Activated effector memory CD4-positive, alpha-beta T cell treated with anti-CD3 and anti-CD28 coated beads, Interleukin-2, amount 50 U/mL, for 16 hours (primary cell): Measurements from ENCODE around the gene UNK.
"Not testable (repeated sequence)": the region's sequence is repeated elsewhere in the genome, so short reads cannot be mapped to it uniquely, and the experiment has no call there.

Source experiments
- DNase-seq: peaks from one replicate; pipeline ENCODE4 v3.0.0-alpha.2; 2020

Gene UNK

DNA sequence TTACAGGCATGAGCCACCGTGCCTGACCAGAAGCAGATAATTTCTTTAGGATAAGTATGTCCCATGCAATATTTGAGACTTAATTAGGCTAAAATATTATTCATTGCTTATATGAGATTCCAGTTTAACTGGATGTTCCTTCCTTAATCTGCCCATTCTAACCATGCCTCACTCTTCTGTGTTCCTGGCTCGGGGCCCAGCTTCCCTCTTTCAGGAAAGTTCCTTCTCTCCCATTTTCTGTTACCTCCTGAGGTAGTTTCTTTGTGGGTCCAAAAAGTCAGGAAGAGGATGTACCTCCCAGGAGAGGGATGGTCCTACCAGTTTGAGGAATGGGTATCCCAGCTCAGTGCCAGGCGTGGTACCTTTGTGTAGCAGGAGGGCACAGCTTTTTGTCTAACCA, 23.3 kb downstream of the UNK start:
- DNase-seq = no peak

DNA sequence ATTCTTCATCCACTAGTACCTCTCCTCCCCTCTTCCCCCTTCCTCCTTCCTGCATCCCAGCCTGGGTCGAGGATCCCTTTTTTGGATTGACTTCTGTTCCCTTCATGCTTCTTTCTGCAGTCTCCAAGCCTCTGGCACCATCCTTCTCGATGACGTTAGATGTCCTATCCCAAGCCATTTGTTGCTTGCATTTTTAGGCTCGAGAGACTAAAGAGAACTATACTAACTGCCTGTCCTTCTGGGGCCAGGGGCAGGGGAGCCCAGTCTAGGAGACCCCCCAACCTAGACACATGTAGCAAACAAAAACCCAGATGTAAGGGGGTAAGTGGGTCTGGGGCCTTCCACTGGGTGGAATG, 23.9 kb downstream of the UNK start:
- DNase-seq = no peak

DNA sequence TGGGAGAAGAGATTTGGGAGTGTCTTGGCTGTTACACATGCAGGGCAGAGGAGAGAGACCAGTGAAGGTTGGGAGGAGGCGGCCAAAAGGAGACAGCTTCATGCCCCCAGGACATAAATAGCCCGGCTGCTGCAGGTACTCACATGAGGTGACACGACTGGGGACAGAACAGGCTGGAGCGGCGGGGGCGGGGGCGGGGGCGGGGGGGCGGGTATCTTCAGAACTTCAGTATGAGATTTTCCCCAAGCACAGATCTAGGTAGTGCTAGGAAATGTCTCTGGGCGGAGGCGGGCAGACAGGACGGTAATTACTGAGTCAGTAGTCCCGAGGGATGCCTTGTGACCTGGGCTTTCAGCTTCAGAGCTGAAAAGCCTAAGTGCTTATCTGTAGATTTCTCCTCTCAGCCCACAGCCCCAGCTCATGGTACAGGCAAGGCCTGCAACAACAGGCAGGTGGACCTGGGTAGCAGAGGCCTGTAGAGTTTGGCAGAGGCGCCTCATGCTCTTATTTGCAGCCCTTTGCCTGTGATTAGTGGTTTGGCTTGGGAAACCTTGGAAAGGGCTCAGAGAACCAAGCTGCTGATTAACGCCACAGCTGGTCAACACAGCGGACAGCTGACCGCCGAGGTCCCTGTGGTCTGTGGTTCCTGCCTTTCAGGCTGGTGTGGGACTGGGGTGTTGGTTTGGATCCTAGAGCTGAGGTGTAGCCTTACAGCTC, 24.5 kb downstream of the UNK start:
- no peak for DNase-seq

DNA sequence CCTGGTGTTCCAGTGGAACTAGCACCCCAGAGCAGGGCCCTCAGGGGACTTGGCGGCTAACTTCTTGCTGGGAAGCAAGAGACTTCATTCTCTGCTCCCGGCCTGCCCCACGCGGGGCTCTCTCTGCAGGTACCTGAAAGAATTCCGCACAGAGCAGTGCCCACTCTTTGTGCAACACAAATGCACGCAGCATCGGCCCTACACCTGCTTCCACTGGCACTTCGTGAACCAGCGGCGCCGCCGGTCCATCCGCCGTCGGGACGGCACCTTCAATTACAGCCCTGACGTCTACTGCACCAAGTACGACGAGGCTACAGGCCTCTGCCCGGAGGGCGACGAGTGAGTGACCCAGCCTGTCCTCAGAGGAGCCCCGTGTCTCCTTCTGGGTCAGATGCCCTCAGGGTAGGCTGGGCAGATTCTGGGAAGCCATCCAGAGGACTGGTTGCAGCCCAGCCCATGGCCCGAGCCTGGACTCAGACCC, 25.1 kb downstream of the UNK start:
- DNase-seq = no peak

DNA sequence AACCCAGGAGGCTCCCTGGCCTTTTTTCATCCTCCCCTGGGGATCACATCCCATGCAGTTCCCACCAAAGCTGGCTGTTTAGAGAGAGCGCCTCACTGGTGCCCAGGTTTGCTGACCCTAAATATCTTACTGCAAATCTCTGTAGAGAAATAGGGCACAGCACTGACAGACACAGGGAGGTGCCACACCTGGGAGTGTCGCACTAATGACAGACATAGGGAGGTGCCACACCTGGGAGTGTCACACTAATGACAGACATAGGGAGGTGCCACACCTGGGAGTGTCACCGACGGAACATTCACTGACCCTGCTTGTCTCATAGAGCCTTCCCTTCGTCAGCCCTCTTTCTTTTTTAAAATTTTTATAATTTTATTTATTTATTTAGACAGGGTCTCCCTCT, 25.6 kb downstream of the UNK start:
- DNase-seq = no peak

DNA sequence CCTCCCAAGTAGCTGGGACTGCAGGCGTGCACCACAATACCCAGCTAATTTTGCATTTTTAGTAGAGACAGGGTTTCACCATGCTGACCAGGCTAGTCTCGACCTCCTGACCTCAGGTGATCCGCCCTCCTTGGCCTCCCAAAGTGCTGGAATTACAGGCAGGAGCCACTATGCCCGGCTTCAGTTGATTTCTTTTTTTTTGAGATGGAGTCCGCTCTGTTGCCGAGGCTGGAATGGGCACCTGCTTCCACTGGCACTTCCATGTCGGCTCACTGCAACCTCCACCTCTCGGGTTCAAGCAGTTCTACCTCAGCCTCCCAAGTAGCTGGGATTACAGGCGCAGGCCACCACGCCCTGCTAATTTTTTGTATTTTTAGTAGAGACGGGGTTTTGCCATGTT, 26.1 kb downstream of the UNK start:
- DNase-seq = not testable (repeated sequence)

DNA sequence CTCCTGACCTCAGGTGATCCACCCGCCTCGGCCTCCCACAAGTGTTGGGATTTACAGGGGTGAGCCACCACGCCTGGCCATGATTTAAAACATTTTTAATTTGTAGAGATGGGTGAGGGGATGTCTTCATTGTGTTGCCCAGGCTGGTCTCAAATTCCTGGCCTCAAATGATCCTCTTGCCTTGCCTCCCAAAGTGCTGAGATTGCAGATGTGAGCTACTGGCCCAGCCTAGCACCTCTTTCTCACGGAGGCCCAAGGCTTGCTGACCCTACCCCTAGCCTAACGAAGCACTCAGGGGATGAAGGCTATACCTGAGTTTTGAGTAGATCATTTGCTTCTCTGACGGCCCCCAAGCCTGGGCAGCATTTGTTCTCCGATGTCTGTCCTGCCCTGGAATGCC, 26.6 kb downstream of the UNK start:
- no peak for DNase-seq

DNA sequence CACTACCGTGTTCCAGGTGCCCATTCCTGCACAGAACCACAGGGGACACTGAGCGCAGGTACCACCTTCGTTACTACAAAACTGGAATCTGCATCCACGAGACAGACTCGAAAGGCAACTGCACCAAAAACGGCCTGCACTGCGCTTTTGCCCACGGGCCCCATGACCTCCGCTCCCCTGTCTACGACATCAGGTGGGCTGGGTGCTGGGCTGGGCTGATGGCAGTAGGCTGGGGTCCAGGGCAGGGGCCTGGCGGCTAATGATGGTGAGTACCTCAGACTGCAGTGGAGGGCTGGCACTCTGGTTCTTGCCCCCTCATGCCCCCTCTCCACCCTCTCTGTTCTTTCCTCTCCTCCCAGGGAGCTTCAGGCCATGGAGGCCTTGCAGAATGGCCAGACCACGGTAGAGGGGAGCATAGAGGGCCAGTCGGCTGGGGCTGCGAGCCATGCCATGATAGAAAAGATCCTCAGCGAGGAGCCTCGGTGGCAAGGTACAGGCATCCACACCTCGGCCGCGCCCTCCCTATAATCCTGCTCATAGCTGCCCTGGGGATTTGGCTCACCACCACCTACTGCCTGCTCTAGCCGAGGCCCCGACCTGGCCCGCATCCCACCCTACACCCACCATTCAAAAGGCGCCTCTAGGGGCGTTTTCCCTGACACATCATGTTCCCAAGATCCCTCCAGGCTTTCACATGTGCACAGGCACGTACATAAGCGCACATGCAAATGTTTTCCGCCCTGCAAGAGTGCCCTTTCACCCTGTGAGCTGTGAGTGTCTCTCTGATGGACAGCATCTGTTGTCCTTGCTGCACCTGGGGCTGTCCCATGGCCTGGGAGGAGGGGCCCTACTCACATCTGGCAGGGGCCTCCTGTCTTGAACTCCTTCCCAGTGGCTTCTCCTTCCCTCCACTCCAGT, 27.7 kb downstream of the UNK start:
- no peak for DNase-seq

DNA sequence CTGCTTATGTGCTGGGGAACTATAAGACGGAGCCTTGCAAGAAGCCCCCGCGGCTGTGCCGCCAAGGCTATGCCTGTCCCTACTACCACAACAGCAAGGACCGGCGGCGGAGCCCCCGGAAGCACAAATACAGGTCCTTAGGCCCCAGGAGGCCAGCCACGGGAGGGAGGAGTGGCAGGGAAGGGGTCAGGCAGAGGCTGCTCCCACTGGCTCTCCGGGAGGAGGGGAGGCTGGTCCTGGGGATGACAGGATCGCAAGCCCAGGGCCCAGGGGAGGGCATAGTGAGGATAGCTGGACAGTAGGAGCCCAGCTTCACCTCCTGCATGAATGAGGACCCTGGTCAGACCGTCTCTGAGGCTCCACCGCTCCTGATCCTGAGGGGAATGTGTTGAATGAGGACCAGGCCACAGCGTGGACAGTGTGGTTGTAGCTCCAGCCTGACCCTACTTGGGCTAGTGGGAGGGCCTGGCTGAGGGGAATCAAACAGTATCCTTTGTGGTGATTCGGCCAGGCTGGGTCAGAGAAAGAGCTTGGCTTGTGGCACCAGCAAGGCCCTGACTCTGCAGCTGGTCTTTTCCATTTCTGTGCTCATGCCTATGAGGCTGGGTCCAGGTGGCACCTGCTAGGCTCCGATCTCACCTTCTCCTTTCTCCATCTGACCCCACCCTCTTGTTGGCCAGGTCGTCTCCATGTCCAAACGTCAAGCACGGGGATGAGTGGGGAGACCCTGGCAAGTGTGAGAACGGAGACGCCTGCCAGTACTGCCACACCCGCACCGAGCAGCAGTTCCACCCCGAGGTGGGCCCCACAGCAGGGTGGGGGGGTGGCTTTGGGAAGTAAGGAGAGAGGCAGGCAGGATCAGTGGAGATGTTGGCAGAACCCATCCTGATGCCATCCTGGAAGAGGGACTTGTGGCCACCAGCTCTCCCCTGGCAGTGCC, 28.7 kb downstream of the UNK start:
- DNase-seq = no peak

DNA sequence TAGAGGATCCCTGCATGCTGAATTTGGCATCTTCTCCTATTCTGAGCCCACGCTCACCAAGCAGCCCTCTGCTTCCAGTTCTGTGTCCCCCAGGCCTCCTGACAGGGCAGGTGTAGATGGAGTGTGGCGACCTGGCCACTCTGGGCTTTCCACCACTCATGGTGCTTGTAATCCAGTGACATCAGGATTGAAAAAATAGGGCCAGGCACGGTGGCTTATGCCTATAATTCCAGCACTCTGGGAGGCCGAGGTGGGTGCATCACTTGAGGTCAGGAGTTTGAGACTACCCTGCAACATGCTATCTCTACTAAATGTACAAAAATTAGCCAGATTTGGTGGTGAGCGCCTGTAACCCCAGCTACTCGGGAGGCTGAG, 29.4 kb downstream of the UNK start:
- no peak for DNase-seq

DNA sequence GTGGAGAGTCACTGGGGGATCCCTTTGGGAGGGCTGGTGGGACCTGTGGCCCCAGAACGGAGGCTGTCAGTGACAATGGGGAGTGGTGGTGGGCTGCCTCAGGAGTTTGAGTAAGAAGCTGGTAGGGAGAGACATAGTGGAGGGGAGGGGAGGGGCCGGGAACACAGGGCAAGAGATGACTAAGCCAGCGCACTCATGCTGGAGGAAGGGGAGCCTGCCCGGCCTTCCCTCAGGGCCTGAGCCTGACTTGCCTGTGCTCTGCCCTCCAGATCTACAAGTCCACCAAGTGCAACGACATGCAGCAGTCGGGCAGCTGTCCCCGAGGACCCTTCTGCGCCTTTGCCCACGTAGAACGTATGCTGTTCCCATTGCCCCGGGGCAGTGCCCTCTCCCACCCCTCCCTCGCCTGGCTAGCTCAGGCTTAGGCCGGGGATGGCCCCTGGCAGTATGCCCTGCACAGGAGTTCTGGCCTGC, 30.3 kb downstream of the UNK start:
- no peak for DNase-seq

DNA sequence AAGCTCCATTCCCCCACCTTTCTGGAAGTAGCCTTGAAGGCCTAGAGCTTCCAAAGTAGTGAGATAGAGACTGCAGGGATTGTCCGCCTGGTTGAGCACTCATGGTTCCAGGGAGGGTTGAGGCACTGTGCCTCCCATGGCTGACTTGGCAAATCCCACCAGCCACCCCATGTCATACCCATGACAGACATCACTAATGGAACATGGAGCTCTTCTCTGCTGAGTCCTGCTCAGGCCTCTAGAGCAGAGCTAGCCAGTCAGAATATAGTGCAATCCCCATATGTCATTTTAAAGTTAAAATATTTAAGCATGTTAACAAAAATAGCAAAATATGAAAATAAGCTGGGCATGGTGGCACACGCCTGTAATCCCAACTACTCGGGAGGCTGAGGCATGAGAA, 30.8 kb downstream of the UNK start:
- DNase-seq = no peak

DNA sequence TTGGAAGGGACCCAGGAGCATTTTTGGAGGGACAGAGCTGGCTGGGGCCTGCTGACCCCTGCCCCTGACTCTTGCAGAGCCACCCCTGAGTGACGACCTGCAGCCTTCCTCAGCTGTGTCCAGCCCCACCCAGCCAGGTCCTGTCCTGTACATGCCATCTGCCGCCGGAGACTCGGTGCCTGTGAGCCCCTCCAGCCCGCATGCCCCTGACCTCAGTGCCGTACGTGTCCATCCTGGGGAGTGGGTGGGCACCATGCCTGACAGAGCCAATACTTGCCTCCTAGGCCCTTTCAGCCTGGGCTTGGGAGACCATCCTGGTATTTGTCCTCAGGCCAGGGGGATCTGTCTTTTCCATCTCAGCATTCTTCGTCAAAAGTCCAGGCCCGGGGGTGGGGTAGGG, 32.1 kb downstream of the UNK start:
- no peak for DNase-seq

DNA sequence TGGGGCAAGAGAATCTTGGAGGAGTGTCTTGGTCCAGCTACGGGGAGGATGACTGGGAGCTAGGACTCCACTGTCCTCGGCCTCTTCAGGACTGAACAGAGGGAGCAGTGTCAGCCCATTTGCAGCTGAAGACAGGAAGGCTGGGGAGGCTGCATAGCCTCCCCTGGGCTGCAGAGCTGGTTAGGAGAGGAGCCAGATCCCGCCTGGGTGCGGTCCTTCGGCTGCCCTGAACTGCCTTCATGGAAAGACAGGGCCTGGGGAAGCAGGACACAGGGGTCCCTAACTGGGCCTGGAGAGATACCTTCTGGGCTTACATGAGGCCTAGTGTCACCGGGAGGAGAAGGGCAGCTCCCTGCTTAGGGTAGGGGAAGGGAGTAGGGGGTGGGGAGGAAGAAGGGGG, 33.0 kb downstream of the UNK start:
- no peak for DNase-seq

DNA sequence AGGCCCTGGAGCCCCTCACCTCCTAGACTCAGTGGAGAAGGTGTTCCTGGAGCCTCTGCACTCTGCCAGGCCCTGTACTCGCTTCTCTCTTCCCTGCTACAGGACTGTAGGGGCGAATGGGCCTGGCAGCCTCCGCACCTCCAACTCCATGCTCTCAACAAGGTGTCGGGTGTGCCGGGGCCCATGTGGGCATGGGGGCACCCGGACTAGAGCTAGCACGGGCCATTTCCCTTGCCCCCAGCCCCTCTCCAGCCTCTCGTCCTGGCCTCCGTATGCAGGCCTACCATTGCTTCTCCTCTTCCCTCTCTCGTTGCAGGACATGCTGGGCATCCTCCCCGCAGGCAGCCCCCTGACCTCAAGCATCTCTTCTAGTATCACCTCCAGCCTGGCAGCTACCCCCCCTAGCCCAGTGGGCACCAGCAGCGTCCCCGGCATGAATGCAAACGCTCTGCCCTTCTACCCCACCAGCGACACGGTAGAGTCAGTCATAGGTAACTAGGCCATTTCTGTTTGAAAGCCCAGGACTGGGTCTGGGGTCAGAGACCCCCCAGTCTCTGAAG, 33.8 kb downstream of the UNK start:
- DNase-seq = no peak

DNA sequence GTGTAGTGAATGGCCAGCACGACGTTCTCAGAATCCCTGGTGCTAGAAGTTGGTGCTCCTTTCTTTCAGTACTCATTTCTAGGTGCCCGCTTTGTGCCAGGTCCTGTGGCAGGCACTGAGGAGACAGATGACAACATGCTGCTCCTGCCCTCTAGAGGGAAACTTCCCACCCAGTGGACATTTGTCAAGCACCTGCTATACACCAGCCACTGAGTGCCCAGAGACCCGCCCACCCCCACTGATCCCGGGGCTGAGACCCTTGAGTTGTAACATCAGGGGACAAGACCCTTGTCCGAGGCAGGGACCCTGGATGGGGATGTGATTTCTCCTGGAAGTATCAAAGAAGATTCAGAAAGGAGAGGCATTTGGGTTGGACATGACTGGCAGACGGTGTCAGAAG, 34.5 kb downstream of the UNK start:
- no peak for DNase-seq

DNA sequence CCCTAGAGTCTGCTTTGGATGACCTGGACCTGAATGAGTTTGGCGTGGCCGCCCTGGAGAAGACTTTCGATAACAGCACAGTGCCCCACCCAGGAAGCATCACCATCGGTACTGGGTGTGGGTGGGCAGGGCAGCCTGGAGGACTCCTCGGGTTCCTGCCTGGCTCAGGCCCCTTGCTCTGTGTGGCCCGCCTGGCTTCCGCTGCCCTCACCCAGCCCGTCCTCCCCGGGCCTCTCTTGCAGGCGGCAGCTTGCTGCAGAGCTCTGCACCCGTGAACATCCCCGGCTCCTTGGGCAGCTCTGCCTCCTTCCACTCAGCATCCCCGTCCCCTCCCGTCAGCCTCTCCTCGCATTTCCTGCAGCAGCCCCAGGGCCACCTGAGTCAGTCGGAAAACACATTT, 35.1 kb downstream of the UNK start:
- no peak for DNase-seq

DNA sequence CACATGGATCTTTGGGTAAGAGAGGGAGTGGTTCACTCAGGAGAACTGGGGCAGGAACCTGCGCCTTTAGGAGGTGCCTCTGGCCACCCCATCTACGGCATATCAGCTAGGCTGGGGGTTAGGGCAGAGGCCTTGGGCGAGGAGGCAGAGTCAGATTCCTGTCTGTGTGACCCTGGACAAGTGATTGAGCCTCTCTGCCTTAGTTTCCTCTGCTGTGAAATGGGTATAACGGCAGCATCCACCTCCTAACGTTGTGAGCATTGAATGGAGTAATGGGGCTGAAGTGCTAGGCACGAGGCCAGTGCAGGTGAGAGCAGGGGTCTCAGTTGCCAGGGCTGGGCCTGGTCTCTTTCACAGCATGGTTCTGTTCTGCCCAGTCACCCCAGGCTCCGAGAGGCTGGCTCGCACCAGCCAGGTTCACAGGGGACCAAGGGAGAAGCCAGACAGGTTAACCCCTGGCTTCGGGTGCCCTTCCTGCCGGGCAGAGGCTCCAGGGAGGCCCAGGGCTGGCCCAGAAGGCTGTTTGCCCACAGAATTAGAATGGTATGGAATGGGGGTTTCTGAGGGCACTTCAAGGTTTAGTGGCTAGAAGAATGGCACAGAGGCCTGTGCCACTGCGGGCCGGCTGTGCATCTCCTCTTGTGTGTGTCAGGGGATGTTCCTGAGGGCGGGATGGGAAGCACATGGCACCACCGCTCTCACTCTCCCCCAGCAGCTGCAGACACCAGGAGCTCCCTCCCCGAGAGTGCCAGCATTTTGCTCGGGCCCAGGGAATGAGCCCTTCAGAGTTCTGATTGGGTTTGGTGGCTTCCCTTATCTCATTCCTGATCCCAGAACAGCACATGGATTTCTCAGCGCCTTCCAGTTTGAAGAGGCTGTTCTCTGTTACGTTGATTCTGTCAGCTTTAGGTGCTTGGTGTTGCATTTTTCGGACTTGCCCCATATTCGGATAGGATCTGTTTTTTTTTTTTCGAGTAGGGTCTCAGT, 35.8 kb downstream of the UNK start:
- no peak for DNase-seq

DNA sequence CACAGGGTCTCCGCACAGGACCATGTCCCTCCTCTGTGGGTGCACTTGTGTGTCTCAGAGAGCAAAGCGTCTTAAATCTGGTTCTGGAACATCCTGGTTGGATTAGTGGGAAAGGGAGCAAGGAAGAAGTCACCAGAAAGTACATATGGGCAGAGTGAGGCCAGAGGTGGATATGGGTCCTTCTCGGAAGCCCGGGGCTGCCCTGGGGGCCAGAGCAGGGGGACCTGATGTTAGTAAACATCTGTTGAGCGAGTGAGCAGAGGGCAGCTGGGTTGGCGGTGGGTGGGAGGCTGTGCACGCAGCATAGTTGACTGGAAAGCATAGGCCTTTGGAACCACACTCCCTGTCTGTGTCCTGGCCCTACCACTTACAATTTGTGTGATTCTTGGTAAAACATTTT, 36.9 kb downstream of the UNK start:
- DNase-seq = no peak

DNA sequence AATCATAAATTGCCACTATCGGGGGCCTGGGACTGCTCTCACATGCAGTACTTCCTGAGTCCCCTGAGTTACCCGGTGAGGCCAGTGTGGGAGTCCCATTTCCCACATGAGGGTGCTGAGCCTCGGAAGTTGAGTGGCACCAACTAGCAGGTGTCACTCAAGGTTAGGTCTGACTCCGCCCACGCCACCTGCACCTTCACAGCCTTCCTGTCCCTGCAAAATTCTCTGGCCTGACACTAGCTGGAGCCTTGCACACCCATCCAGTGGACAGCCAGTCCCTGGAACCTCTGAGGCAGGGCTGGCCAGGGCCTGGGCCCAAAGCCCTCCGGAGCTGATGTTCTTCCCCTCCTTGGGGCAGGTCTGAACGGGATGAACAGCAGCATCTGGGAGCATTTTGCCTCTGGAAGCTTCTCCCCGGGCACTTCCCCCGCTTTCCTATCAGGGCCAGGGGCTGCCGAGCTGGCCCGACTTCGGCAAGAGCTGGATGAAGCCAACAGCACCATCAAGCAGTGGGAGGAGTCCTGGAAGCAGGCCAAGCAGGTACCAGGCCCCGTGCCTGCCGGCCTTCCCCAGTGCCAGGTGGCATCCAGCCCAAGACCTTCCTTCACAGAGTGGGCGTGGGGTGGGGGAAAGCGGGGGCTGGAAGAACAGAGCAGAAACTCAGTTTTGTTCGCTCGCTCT, 37.7 kb downstream of the UNK start:
- DNase-seq = peak; percentile 72

DNA sequence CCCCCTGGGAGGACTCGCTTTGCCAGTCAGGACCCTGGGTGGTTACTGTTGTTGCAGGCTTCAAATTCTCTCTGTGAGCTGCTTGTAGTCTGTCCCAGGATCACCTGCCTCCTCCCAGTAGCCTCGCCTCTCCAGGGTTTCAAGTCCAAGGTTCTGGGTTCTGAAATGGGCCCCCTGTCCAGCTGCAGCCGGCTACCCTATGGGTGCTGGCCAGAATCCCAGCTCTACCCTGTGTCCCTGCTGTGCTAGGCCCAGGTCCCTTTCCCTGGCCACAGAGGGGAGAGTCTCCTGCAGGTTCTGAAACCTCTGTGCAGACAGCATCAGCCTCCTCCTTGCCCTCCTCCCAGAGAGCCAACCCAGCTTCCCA, 38.2 kb downstream of the UNK start:
- no peak for DNase-seq
